ENCODE results near the gene FOXJ1.
A peak's percentile ranks its signal among the peaks of the same experiment; 100 is the strongest.

FOXJ1 gene

DNA sequence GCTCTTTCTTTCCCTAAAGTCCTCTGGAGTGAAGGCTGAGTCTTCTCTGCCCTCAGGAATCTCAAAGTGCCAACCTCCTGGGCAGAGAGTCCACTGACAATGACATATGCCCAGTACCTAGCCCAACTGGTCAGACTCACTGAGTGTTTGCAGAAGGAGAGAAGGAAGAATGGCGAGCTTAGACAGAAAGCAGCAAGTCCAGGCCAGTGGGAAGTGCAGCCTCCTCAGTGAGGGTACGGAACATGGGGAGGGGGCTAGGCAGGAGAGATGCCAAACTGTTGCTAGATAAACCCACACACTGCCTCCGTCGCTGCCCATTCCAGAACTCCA, 38.1 kb downstream of the FOXJ1 start:
- H3K36me3 ChIP-seq (ENCODE audit: control insufficient read depth, insufficient read depth, low read length), result peaks cover 8% of the 10 kb centered on the region
- H3K27ac ChIP-seq (ENCODE audit: low read depth, low read length), result peak overlapping the region; percentile 38
- H3K4me3 ChIP-seq (ENCODE audit: low read length), result peak overlapping the region; percentile 83
- H3K27me3 ChIP-seq (ENCODE audit: control insufficient read depth, insufficient read depth, low read length), result no peaks in the 10 kb centered on the region
- peak overlapping the region; percentile 52 for H3K9ac ChIP-seq (ENCODE audit: low read length)
- peaks cover 5% of the 10 kb centered on the region for H3K4me1 ChIP-seq (ENCODE audit: control insufficient read depth, insufficient read depth, low read length)

DNA sequence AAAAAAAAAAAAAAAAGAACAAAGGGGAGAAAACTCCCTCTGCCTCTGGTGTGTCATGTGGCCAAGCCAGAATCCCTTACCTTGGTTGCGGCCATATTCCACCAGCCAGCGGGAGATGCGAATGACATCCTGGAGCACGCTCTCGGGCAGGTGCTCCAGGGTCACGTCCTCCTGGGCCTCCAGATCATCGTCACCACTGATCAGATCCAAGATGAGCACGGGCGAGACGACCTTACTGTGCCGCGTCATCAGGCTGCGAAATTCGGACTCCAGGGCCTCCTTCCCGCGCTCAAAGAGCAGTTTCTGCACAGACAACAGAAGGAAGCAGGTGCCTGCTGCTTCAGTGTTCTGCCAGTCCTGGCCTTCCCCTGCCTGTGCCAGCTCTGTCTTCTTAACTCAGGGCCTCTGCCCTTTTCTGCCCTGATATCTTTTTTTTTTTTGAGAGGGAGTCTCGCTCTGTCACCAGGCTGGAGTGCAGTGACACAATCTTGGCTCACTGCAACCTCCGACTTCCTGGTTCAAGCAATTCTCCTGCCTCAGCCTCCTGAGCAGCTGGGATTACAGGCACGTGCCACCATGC, 43.2 kb downstream of the FOXJ1 start:
- Histone ChIP-seq H3K9ac (ENCODE audit: low read length) (no peak overlapping the region), H3K36me3 (ENCODE audit: control insufficient read depth, insufficient read depth, low read length) (peaks cover 30% of the 10 kb centered on the region)

GRCh38 chr17:76095943-76096342, 45.1 kb downstream of the FOXJ1 start:
- H3K9ac ChIP-seq (ENCODE audit: low read length), result no peak overlapping the region
- no peak overlapping the region for H3K4me3 ChIP-seq (ENCODE audit: low read length)
- no peak overlapping the region for H3K27ac ChIP-seq (ENCODE audit: low read depth, low read length)
- no peaks in the 10 kb centered on the region for H3K27me3 ChIP-seq (ENCODE audit: control insufficient read depth, insufficient read depth, low read length)
- H3K4me1 ChIP-seq (ENCODE audit: control insufficient read depth, insufficient read depth, low read length), result no peaks in the 10 kb centered on the region
- peaks cover 30% of the 10 kb centered on the region for H3K36me3 ChIP-seq (ENCODE audit: control insufficient read depth, insufficient read depth, low read length)

More for the DNA sequence above, 43.2 kb downstream of the FOXJ1 start:
- peaks cover 3% of the 10 kb centered on the region for H3K4me1 ChIP-seq (ENCODE audit: control insufficient read depth, insufficient read depth, low read length)
- H3K4me3 ChIP-seq (ENCODE audit: low read length), result no peak overlapping the region
- no peak overlapping the region for H3K27ac ChIP-seq (ENCODE audit: low read depth, low read length)
- no peaks in the 10 kb centered on the region for H3K27me3 ChIP-seq (ENCODE audit: control insufficient read depth, insufficient read depth, low read length)

DNA sequence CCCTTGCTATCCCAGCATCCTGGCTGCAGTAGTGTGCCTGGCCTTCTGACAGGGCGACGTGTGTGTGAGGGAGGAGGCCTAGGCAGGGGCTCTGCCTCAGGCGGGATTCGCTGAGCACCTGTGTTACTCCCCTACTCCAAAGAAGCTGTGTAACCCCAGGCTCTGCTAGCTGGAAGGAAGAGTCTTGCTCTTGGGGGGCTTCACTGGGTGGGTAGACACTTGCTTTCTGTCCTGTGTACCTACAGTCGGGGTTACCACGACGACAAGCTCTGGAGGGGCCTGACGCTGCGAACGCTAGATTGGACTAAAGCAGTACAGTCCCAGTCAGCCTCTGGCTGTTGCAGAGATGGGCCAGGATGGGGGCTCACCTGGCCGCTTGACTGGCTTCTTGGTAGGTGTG, 47.0 kb downstream of the FOXJ1 start:
- H3K27me3 ChIP-seq (ENCODE audit: control insufficient read depth, insufficient read depth, low read length), result no peaks in the 10 kb centered on the region
- peaks cover 41% of the 10 kb centered on the region for H3K36me3 ChIP-seq (ENCODE audit: control insufficient read depth, insufficient read depth, low read length)
- H3K4me1 ChIP-seq (ENCODE audit: control insufficient read depth, insufficient read depth, low read length), result no peaks in the 10 kb centered on the region
- H3K9ac ChIP-seq (ENCODE audit: low read length), result no peak overlapping the region
- no peak overlapping the region for H3K27ac ChIP-seq (ENCODE audit: low read depth, low read length)
- no peak overlapping the region for H3K4me3 ChIP-seq (ENCODE audit: low read length)

- Histone ChIP-seq H3K9ac (ENCODE audit: low read length) (no peak overlapping the region), H3K4me3 (ENCODE audit: low read length) (no peak overlapping the region), H3K27ac (ENCODE audit: low read depth, low read length) (no peak overlapping the region), H3K4me1 (ENCODE audit: control insufficient read depth, insufficient read depth, low read length) (no peaks in the 10 kb centered on the region), H3K27me3 (ENCODE audit: control insufficient read depth, insufficient read depth, low read length) (no peaks in the 10 kb centered on the region), H3K36me3 (ENCODE audit: control insufficient read depth, insufficient read depth, low read length) (peaks cover 54% of the 10 kb centered on the region)
Measured at GRCh38 chr17:76092526-76093413, 48.3 kb downstream of the FOXJ1 start.

- peaks cover 51% of the 10 kb centered on the region for H3K36me3 ChIP-seq (ENCODE audit: control insufficient read depth, insufficient read depth, low read length)
- no peaks in the 10 kb centered on the region for H3K27me3 ChIP-seq (ENCODE audit: control insufficient read depth, insufficient read depth, low read length)
- H3K9ac ChIP-seq (ENCODE audit: low read length), result no peak overlapping the region
- no peaks in the 10 kb centered on the region for H3K4me1 ChIP-seq (ENCODE audit: control insufficient read depth, insufficient read depth, low read length)
- H3K4me3 ChIP-seq (ENCODE audit: low read length), result no peak overlapping the region
- H3K27ac ChIP-seq (ENCODE audit: low read depth, low read length), result no peak overlapping the region
Measured at GRCh38 chr17:76091526-76092286, 49.3 kb downstream of the FOXJ1 start.

DNA sequence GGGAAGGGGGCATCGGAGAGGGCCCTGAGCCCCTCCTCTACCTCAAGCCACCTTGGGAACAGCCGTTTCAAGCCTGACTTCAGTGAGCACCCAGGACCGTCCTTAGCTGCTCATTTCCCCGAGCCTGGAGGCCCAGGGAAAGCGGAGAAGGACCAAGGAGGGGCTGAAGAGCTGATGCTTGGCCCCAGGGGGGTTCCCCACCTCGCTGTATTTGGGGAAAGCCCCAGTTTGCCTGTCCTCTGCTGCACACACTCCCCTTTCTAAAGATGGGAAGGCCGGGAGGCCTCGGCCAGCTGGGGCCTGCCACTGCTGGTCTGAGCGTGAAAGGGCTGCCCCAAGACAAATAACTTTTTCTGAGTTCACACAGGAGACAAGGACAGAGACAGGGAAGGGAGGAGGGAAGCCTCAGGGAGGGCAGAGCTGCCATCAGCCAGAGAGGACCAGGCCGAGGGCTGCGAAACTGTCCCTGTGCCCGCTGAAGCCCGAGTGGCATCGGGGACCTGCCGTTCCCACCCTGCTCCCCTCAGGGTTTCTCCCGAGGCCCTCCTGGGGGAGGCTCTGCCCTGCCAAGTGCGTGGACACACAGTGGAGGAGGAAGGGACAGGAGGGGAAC, 50.4 kb downstream of the FOXJ1 start:
- Histone ChIP-seq H3K36me3 (ENCODE audit: control insufficient read depth, insufficient read depth, low read length) (peaks cover 55% of the 10 kb centered on the region), H3K27me3 (ENCODE audit: control insufficient read depth, insufficient read depth, low read length) (no peaks in the 10 kb centered on the region), H3K4me1 (ENCODE audit: control insufficient read depth, insufficient read depth, low read length) (no peaks in the 10 kb centered on the region), H3K4me3 (ENCODE audit: low read length) (no peak overlapping the region), H3K27ac (ENCODE audit: low read depth, low read length) (no peak overlapping the region), H3K9ac (ENCODE audit: low read length) (no peak overlapping the region)

DNA sequence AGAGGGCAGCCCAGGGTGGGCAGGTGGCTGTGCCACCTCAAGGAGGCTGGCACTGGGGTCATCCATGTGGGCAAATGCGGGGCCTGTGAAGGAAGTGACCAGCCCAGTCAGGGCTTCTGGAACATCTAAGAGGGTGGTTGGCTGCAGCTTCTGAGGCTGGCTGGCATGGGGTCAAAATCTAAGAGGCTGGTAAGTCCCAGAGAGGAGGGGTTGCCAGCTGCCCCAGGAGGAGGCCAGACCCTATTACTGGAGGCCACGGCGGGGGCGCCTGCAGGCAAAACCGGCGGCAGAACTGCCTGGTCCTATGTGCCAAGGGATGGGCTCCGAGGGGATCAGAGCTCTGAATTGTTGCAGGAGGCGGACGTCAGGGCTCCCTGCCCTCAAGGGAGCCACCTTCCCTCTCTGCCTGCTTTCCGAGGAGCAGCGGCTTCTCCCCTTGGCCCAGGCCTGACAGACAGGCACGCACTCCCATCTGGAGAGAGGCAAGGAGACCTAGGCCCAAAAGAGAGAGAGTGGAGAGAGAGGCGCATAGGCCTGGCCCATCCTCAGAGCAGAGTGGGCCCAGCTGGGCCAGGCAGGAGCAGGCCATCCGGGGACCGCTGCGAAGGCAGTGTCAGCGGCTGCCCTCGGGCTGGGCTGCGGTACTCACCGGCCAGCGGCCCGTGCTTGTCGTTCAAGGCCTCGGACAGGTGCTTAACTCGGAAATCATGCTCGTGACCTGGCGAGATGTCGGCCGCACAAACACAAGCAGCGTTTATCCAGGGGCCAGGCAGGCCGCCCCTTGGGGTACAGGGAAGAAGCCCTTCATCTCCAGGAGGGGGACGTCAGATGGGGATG, 51.1 kb downstream of the FOXJ1 start:
- H3K36me3 ChIP-seq (ENCODE audit: control insufficient read depth, insufficient read depth, low read length), result peaks cover 56% of the 10 kb centered on the region
- no peaks in the 10 kb centered on the region for H3K27me3 ChIP-seq (ENCODE audit: control insufficient read depth, insufficient read depth, low read length)
- H3K27ac ChIP-seq (ENCODE audit: low read depth, low read length), result no peak overlapping the region
- no peak overlapping the region for H3K4me3 ChIP-seq (ENCODE audit: low read length)
- no peak overlapping the region for H3K9ac ChIP-seq (ENCODE audit: low read length)
- H3K4me1 ChIP-seq (ENCODE audit: control insufficient read depth, insufficient read depth, low read length), result no peaks in the 10 kb centered on the region

- Histone ChIP-seq H3K27ac (ENCODE audit: low read depth, low read length) (no peak overlapping the region), H3K36me3 (ENCODE audit: control insufficient read depth, insufficient read depth, low read length) (peaks cover 55% of the 10 kb centered on the region), H3K9ac (ENCODE audit: low read length) (no peak overlapping the region), H3K4me3 (ENCODE audit: low read length) (no peak overlapping the region), H3K4me1 (ENCODE audit: control insufficient read depth, insufficient read depth, low read length) (no peaks in the 10 kb centered on the region), H3K27me3 (ENCODE audit: control insufficient read depth, insufficient read depth, low read length) (no peaks in the 10 kb centered on the region)
Measured at GRCh38 chr17:76088868-76089576, 52.0 kb downstream of the FOXJ1 start.

DNA sequence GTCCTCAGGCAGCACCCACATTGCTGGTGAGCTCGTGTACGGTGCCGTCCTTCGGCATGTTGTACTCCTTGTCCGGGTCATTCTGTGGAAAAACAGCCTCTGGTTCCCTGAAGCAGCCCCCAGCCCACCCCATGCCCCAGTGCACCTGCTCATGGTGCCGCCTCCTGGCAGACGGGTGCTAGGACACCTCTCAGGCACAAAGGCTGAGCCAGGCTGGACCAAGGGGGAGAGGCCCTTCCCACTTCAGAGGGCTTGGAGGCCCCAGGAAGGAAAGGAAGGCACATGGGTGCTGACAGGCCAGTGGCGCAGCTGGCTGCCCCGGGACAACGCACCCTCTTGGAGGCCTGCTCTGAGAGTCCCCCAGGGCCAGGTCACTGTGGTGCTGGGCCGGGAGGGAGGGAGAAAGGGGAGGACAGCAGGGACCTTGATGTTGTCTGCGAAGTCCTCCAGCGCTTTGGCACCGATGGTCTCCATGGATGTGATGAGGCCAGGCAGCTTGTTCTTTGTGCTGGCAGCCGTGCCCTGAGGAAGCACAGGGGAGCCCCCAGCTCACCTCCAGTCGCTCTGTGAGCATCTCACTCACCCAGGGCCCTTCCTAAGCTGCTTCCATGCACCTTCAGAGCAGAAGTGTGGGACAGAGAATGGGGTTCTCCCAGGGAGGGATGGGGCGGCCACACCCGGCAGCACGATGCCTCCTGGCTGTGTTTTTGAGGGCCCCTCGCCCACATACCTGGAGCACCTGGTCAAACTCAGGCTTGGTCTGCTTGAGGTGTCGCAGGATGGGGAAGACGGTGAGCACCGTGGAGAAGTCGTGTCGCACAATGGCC, 52.8 kb downstream of the FOXJ1 start:
- no peak overlapping the region for H3K27ac ChIP-seq (ENCODE audit: low read depth, low read length)
- H3K4me1 ChIP-seq (ENCODE audit: control insufficient read depth, insufficient read depth, low read length), result no peaks in the 10 kb centered on the region
- no peak overlapping the region for H3K9ac ChIP-seq (ENCODE audit: low read length)
- no peak overlapping the region for H3K4me3 ChIP-seq (ENCODE audit: low read length)
- H3K27me3 ChIP-seq (ENCODE audit: control insufficient read depth, insufficient read depth, low read length), result no peaks in the 10 kb centered on the region
- peaks cover 54% of the 10 kb centered on the region for H3K36me3 ChIP-seq (ENCODE audit: control insufficient read depth, insufficient read depth, low read length)

DNA sequence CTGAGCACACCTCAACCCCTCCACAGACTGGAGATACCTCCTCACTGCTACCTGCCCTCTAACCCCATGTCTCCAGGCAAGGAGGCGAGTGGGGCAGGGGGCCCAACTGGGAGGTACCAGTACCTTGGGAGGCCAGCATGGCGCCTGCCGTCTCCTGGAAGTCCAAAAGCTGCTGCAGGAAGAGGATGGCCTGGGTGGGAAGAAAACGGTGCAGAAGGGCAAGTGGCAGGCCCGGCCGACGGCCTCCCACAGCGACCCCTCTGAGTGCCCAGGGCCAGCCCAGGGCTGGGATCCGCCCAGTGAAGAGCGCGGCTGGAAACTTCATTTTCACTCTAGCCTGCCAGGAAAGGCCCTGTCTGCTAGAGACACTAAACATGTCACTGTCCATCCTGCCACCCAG, 53.5 kb downstream of the FOXJ1 start:
- no peaks in the 10 kb centered on the region for H3K27me3 ChIP-seq (ENCODE audit: control insufficient read depth, insufficient read depth, low read length)
- H3K4me3 ChIP-seq (ENCODE audit: low read length), result no peak overlapping the region
- no peak overlapping the region for H3K9ac ChIP-seq (ENCODE audit: low read length)
- no peaks in the 10 kb centered on the region for H3K4me1 ChIP-seq (ENCODE audit: control insufficient read depth, insufficient read depth, low read length)
- H3K36me3 ChIP-seq (ENCODE audit: control insufficient read depth, insufficient read depth, low read length), result peaks cover 49% of the 10 kb centered on the region
- no peak overlapping the region for H3K27ac ChIP-seq (ENCODE audit: low read depth, low read length)

All from rectal smooth muscle tissue (tissue), 1 donor.